SHP77 (cell line): Measurements from ENCODE around the gene ATP8B4.

Experiments
- DNase-seq, 2 experiments: peaks; one replicate each; lab custom pipeline; 2025; lab: John Stamatoyannopoulos, UW

ATP8B4 gene

GRCh38 chr15:49813625-49814024, 305.4 kb downstream of the ATP8B4 start:
- DNase-seq, result no peak

- no peak for DNase-seq
Measured at GRCh38 chr15:49810720-49811119, 308.3 kb downstream of the ATP8B4 start.

- DNase-seq, result no peak
Measured at GRCh38 chr15:49809894-49810609, 309.0 kb downstream of the ATP8B4 start.

DNA sequence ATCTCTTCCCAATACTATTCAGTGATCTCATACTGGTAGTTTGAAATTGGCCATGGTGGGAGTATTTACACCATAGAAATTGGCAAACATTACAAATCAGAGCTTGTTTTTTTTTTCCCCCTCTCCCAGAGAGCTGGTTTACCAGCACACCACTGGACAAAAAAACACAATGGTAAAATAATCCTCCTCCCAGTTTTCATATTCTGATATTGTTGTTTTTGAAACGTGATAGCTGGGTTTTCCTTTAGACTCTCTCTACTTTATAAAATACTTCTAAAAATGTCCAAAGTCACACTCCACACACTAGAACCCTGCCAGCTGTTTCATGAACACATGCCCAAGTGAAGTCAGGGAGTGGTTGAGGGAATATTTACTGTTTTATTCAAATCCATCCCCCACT, 310.7 kb downstream of the ATP8B4 start:
- no peak for DNase-seq
